ENCODE measurements around the gene PTPRN2. TPM values are rescaled to one million over a fixed set of nuclear protein-coding genes. Genes with fewer than 3 reads are reported as not detected.

PTPRN2 gene
- total and polyA plus RNA-seq, 2 of the 13 experiments (the other 11 are each of a cell fraction or from before 2014, with no cell fraction given) = 2.5 to 24.2 TPM

- TF ChIP-seq ZNF280D (CRISPR knock-in tag; IDR thresholded peaks at IDR 0.05) = no peak
- TF ChIP-seq CEBPB (IDR thresholded peaks at IDR 0.05; ENCODE audit: borderline replicate concordance, low read depth, low read length) = no peak
- no peak for TF ChIP-seq ZNF646 (CRISPR knock-in tag; IDR thresholded peaks at IDR 0.05)
- TF ChIP-seq ZKSCAN5 (CRISPR knock-in tag; IDR thresholded peaks at IDR 0.05) = no peak
- TF ChIP-seq RAD21 (CRISPR knock-in tag; IDR thresholded peaks at IDR 0.05) = no peak
- no peak for TF ChIP-seq ZNF678 (CRISPR knock-in tag; IDR thresholded peaks at IDR 0.05)
- no peak for TF ChIP-seq GZF1 (CRISPR knock-in tag; IDR thresholded peaks at IDR 0.05)
- no peak for TF ChIP-seq KLF9 (CRISPR knock-in tag; IDR thresholded peaks at IDR 0.05; ENCODE audit: low read depth)
These were observed 223.2 kb downstream of the PTPRN2 start (continued) for GRCh38 chr7:158364451-158364850.
